Skin epidermis (tissue), 12 donors: ENCODE measurements around the gene SPRYD7.
A peak's percentile ranks its signal among the peaks of the same experiment; 100 is the strongest.
"Not testable (repeated sequence)": the region's sequence is repeated elsewhere in the genome, so short reads cannot be mapped to it uniquely, and the experiment has no call there.

Experiments used
- H3K27ac ChIP-seq, 21 experiments: fragments of 200-600 bp; sonication (generic) in 11 of 21; one replicate each; pipeline ENCODE4 v1.5.0; 2020; ENCODE audit warnings: mild to moderate bottlenecking in 3 of 21, inconsistent platforms in 2 of 21, moderate library complexity in 2 of 21
- H3K4me3 ChIP-seq, 7 experiments: fragments of 200-600 bp; sonication (generic) in 2 of 7; one replicate each; pipeline ENCODE4 v1.5.0; 2020; ENCODE audit warnings: inconsistent platforms in 2 of 7, mild to moderate bottlenecking in 2 of 7, moderate library complexity in 1 of 7

Gene SPRYD7

GRCh38 chr13:49936075-49936967 is at the start of gene SPRYD7:
Gene SPRYD7 (minus strand): TSS chr13:49936340. CDS start chr13:49936235, 105 bp downstream.
- Histone ChIP-seq H3K27ac (peak within 1 kb of the TSS; percentile 71 to 93 (median 87)), H3K4me3 (peak within 1 kb of the TSS; percentile 65 to 96 (median 87))

- H3K4me3 ChIP-seq: no peak overlapping the region
- no peak overlapping the region for H3K27ac ChIP-seq
Observed at GRCh38 chr13:49985129-49985528, 49.0 kb upstream of the SPRYD7 start.

GRCh38 chr13:49980266-49980665 is 44.1 kb upstream of the SPRYD7 start:
- Histone ChIP-seq H3K27ac (no peak overlapping the region), H3K4me3 (no peak overlapping the region)

GRCh38 chr13:49977992-49978391 is 41.9 kb upstream of the SPRYD7 start:
- H3K27ac ChIP-seq: no peak overlapping the region
- H3K4me3 ChIP-seq: no peak overlapping the region

- H3K4me3 ChIP-seq: no peak overlapping the region
- no peak overlapping the region for H3K27ac ChIP-seq
Observed at GRCh38 chr13:49976314-49977258, 40.4 kb upstream of the SPRYD7 start.

- H3K4me3 ChIP-seq: no peak overlapping the region
- H3K27ac ChIP-seq: no peak overlapping the region
Observed at GRCh38 chr13:49975826-49976225, 39.7 kb upstream of the SPRYD7 start.

GRCh38 chr13:49972709-49973108 is 36.6 kb upstream of the SPRYD7 start:
- Histone ChIP-seq H3K4me3 (no peak overlapping the region), H3K27ac (no peak overlapping the region)

- Histone ChIP-seq H3K4me3 (no peak overlapping the region), H3K27ac (no peak overlapping the region)
Observed at GRCh38 chr13:49967456-49967855, 31.3 kb upstream of the SPRYD7 start.

- no peak overlapping the region for H3K4me3 ChIP-seq
- H3K27ac ChIP-seq: no peak overlapping the region
Observed at GRCh38 chr13:49958321-49958720, 22.2 kb upstream of the SPRYD7 start.

- Histone ChIP-seq H3K27ac (no peak overlapping the region), H3K4me3 (no peak overlapping the region)
Observed at GRCh38 chr13:49956131-49956530, 20.0 kb upstream of the SPRYD7 start.

GRCh38 chr13:49954674-49955455 is 18.7 kb upstream of the SPRYD7 start:
- Histone ChIP-seq H3K27ac (no peak overlapping the region), H3K4me3 (no peak overlapping the region)

GRCh38 chr13:49953560-49953959 is 17.4 kb upstream of the SPRYD7 start:
- H3K27ac ChIP-seq: no peak overlapping the region
- no peak overlapping the region for H3K4me3 ChIP-seq

- H3K4me3 ChIP-seq: no peak overlapping the region
- H3K27ac ChIP-seq: no peak overlapping the region
Observed at GRCh38 chr13:49951754-49952535, 15.8 kb upstream of the SPRYD7 start.

GRCh38 chr13:49948777-49949270 is 12.7 kb upstream of the SPRYD7 start:
- not testable (repeated sequence) for H3K4me3 ChIP-seq, H3K27ac ChIP-seq

GRCh38 chr13:49939321-49939720 is 3.2 kb upstream of the SPRYD7 start:
- H3K27ac ChIP-seq: no peak overlapping the region

GRCh38 chr13:49938921-49939320 is 2.8 kb upstream of the SPRYD7 start:
- no peak overlapping the region for H3K27ac ChIP-seq
- no peak overlapping the region for H3K4me3 ChIP-seq

More at GRCh38 chr13:49939321-49939720, 3.2 kb upstream of the SPRYD7 start:
- H3K4me3 ChIP-seq: no peak overlapping the region

GRCh38 chr13:49938314-49938713 is 2.2 kb upstream of the SPRYD7 start:
- H3K27ac ChIP-seq: no peak overlapping the region

GRCh38 chr13:49936968-49937273 is 781 bp upstream of the SPRYD7 start:
- peak overlapping the region in 18 of 21 experiments; percentile 22 to 93 (median 86) for H3K27ac ChIP-seq
- peak overlapping the region; percentile 65 to 96 (median 87) for H3K4me3 ChIP-seq

More at GRCh38 chr13:49938314-49938713, 2.2 kb upstream of the SPRYD7 start:
- H3K4me3 ChIP-seq: no peak overlapping the region
